Kidney (tissue), 14 donors: ENCODE measurements around the gene C16orf95. TPM values are rescaled to one million over a fixed set of nuclear protein-coding genes. Genes with fewer than 3 reads are reported as not detected.

ENCODE experiments used
- DNase-seq, 5 donors: peaks; one replicate each; pipeline ENCODE4 v3.0.0-alpha.2; 2013 to 2020
- FAIRE-seq: peaks from 2 replicates; lab custom pipeline; 2012; peaks lifted over from hg19 to GRCh38; lab: Jason Lieb, UNC
- H3K27ac ChIP-seq, 2 donors: one replicate each; pipeline ENCODE4 v1.7.0; 2013; ENCODE audit warnings: low read depth in 2 of 2, low read length in 2 of 2, inconsistent platforms in 1 of 2
- H3K27me3 ChIP-seq: one replicate; pipeline ENCODE4 v1.7.1; 2013; ENCODE audit warnings: low read length, inconsistent platforms; ENCODE audit not compliant: control insufficient read depth, insufficient read depth
- H3K36me3 ChIP-seq, 3 donors: one replicate each; pipeline versions ENCODE4 v1.7.0 to v1.7.1; 2013; ENCODE audit warnings: low read length in 3 of 3, control low read depth in 1 of 3, inconsistent platforms in 1 of 3; ENCODE audit not compliant: insufficient read depth in 3 of 3, control insufficient read depth in 2 of 3
- H3K4me1 ChIP-seq, 3 donors: one replicate each; pipeline versions ENCODE4 v1.7.0 to v1.7.1; 2013; ENCODE audit warnings: low read length in 3 of 3, inconsistent platforms in 1 of 3, low read depth in 1 of 3; ENCODE audit not compliant: control insufficient read depth in 2 of 3, insufficient read depth in 2 of 3
- H3K4me3 ChIP-seq, 3 donors: one replicate each; pipeline versions ENCODE4 v1.7.0 to v1.8.1; 2013; ENCODE audit warnings: low read length in 3 of 3, control low read depth in 1 of 3, inconsistent platforms in 1 of 3
- H3K9ac ChIP-seq, 3 donors: one replicate each; pipeline versions ENCODE4 v1.7.0 to v1.7.1; 2013; ENCODE audit warnings: low read length in 3 of 3, control low read depth in 1 of 3, inconsistent platforms in 1 of 3
- H3K9me3 ChIP-seq, 3 donors: one replicate each; pipeline versions ENCODE4 v1.7.0 to v1.7.1; 2013; ENCODE audit warnings: low read length in 3 of 3, control low read depth in 1 of 3, inconsistent platforms in 1 of 3; ENCODE audit not compliant: control insufficient read depth in 2 of 3, insufficient read depth in 1 of 3
- CTCF ChIP-seq: IDR thresholded peaks from 3 replicates; pipeline ENCODE4 v1.5.1; 2012; ENCODE audit warnings: mild to moderate bottlenecking, moderate library complexity, borderline replicate concordance; ENCODE audit not compliant: insufficient read depth; ENCODE audit errors: extremely low read depth
- intact Hi-C: fragments of 100-400 bp; cut with DNase I; formaldehyde crosslinking; loops from one replicate; pipeline ENCODE4 v1.11.1; 2022
- polyA plus RNA-seq: library from polyadenylated mRNA; stranded (reverse); fragments of 350-450 nt; fragmentation: Illumina TruSeq; extraction: RNeasy Lipid Tissue Mini Kit (QIAGEN cat#74804); gene quantifications from one replicate; pipeline ENCODE4 v1.2.3, GENCODE V29; 2014; ENCODE audit warnings: low read depth, low replicate concordance; ENCODE audit not compliant: insufficient read depth
- total RNA-seq: library from RNA; stranded (reverse); fragmentation: NEBNext Ultra II Directional; extraction: Animal tissue kit (Norgen Biotek cat#: 25700); gene quantifications from one replicate; pipeline ENCODE4 v1.2.1, GENCODE V29; 2021
- donor health status: control.
- donor health status: control.
- donor health status: control.
- donor health status: control.
- donor health status: control.
- donor health status: DM: yes; HTN: yes; CAD: no.
- donor health status: Normal renal cell carcinoma (clear cell type).

C16orf95 gene
- total and polyA plus RNA-seq, 2 donors from 2014 or later, result 2.5 to 11.5 TPM

- H3K9me3 ChIP-seq, result no peaks in the 10 kb centered on the region
- DNase-seq, result no peak
- no peaks in the 10 kb centered on the region for H3K27me3 ChIP-seq
- no peak overlapping the region for H3K27ac ChIP-seq
- no peak overlapping the region for H3K9ac ChIP-seq
- H3K4me1 ChIP-seq, result peaks cover 5 to 7% (median 6%) of the 10 kb centered on the region in 3 donors
- H3K36me3 ChIP-seq, result no peaks in the 10 kb centered on the region
- intact Hi-C loops, result no loop called here
- no peak overlapping the region for H3K4me3 ChIP-seq
- FAIRE-seq, result no peak
- no peak for TF ChIP-seq CTCF
Observed at GRCh38 chr16:87319011-87319410, 1.8 kb upstream of the C16orf95 start.

GRCh38 chr16:87317750-87318644, 805 bp upstream of the C16orf95 start:
- H3K4me3 ChIP-seq, result peak overlapping the region; percentile 85 to 92 (median 89)
- H3K9ac ChIP-seq, result peak overlapping the region; percentile 86 to 96 (median 87)
- H3K9me3 ChIP-seq, result no peaks in the 10 kb centered on the region
- H3K27ac ChIP-seq, result peak overlapping the region; percentile 90 to 91
- no peak for TF ChIP-seq CTCF
- no peaks in the 10 kb centered on the region for H3K36me3 ChIP-seq
- peaks cover 5 to 7% (median 6%) of the 10 kb centered on the region in 3 donors for H3K4me1 ChIP-seq
- DNase-seq (peak; percentile 32 to 81 (median 68)), FAIRE-seq (no peak)
- no peaks in the 10 kb centered on the region for H3K27me3 ChIP-seq
- intact Hi-C loops, result no loop called here

GRCh38 chr16:87316450-87316922, 706 bp downstream of the C16orf95 start:
- peak overlapping the region; percentile 74 to 89 (median 85) for H3K4me3 ChIP-seq
- peaks cover 5 to 7% (median 6%) of the 10 kb centered on the region in 3 donors for H3K4me1 ChIP-seq
- DNase-seq (peak in 1 of 5 donors; percentile 53), FAIRE-seq (no peak)
- TF ChIP-seq CTCF, result no peak
- peak overlapping the region in 2 of 3 donors; percentile 65 to 72 for H3K9ac ChIP-seq
- H3K27ac ChIP-seq, result peak overlapping the region; percentile 90
- H3K27me3 ChIP-seq, result no peaks in the 10 kb centered on the region
- H3K36me3 ChIP-seq, result no peaks in the 10 kb centered on the region
- intact Hi-C loops, result no loop called here
- H3K9me3 ChIP-seq, result no peaks in the 10 kb centered on the region
